Measurements from ENCODE around the gene TMEM229B.

TMEM229B gene

DNA sequence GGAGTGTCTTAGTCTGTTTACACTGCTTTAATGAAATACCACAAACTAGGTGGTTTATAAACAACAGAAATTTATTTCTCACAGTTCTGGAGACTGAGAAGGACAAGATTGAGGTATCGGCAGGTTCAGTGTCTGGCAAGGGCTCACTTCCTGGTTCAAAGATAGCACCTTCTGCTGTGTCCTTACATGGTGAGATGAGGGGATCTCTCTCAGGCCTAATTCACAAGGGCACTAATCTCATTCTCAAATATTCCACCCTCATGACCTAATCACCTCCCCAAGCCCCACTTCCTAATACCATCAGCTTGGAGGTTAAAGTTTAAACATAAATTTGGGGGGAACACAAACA lies 41.5 kb downstream of the TMEM229B start:
- no peak for DNase-seq

DNA sequence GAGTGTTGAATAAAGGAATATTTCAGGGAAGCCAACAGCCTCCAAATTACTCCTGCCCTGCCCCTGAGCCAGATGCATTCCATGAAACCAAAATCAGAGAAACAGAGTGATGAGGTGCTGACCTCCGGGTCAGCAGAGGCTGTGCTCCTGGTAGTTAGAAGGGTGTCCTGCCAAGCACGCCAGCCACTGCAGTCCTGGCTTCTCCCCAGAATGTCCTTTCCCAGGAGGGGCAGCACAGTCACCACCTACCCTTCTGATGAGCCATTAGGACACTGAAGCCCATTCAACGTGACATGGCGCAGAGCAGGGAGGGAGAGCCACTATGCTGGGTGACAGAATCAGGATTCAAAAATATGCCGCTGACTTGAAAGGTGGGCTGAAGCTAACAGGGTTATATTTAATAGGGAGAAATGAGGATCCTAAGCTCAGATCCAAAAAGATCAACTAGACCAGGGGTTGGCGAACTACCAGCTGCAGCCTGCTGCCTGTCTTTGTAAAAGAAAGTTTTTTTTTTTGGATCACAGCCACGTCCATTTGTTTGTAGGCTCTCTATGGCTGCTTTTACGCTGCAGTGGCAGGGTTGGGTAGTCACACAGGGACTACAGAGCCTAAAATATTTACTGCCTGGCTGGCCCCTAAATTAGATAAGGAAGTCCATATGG lies 42.0 kb downstream of the TMEM229B start:
- DNase-seq: no peak

DNA sequence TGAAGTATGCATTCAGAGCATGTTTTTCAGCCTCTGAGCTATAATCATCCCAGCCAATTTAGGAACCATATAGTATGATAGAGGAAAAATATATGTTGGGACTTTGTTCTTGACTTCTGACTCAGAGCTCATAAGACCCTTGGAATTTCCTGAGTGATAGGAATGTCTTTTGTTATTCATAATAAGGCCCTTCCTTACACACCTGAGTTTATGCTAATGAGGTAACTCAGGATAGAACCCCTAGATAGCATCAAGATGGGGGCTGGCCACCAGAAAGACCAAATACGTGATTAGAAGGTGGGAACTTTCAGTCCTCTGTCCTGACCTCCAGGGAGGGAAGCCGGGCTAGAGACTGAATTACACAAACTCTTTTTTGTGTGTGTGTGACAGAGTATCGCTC lies 44.1 kb downstream of the TMEM229B start:
- no peak for DNase-seq

DNA sequence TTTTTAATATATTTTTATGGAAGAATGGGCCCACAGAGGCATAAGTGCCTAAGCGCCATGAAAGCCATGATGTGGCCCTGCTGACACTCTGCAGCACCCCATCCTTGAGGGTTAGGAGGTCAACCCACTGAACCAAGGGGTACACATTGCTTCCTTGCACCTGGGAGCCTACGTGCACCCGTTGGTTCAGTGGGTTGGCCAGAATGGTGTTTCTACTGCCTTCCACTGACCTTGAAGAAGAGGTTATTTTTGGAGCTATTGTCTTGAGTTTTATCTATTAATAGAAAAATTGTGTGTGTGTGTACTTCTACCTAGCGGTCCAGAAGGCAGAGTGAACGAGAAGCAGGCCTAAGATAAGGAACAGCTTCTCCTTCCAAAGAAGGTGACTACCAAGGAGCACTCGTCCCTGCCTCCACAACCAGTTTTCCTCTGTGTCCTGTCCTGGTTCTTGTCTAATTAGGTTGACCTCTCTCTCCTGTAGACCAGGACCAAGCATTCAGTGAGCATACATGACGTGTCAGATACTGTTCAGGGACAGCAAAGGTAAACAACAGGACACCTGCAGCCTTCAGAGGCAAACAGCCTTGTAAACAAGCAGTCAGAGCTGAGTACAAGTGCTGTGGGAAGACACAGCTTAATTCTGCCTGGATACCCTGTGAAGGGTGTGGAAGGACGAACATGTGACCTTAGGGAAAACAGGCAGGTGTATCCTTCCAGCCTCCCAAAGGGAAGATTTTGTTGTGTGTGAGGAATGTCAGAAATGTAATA lies 46.2 kb downstream of the TMEM229B start:
- no peak for DNase-seq

DNA sequence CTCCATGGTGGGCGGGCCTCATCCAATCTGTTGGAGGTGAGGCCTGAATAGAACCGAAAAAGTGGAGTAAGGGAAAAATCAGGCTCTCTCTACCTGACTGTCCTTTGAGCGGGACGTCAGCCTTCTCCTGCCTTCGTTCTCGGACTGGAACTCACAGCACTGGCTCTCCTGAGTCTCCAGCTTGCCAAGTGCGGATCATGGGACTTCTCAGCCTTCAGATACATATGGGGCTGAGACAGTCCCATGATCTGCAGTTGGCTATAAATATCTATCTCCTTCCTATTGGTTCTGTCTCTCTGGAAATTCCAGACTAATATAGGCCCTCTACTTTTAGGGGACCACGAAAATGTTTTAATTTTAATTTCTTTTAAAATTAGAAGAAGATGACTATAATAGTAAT lies 46.8 kb downstream of the TMEM229B start:
- no peak for DNase-seq

DNA sequence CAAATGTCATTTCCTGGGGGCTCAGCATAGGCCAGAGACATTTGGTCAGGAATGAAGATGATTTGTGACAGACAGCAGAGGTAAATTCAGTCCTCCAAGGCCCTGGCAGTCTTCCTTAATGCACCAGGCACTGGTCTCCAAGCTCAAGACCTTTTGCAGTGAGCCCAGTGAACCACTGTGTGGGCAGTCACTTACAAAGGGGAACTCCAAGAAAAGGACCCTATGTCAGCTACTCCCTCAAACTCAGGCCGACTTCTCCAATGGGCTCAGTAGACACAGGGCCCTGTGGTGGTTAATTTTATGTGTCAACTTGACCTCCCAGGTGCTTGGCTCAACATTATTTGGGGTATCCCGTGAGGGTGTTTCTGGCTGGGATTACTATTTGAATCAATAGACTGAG lies 47.3 kb downstream of the TMEM229B start:
- no peak for DNase-seq

DNA sequence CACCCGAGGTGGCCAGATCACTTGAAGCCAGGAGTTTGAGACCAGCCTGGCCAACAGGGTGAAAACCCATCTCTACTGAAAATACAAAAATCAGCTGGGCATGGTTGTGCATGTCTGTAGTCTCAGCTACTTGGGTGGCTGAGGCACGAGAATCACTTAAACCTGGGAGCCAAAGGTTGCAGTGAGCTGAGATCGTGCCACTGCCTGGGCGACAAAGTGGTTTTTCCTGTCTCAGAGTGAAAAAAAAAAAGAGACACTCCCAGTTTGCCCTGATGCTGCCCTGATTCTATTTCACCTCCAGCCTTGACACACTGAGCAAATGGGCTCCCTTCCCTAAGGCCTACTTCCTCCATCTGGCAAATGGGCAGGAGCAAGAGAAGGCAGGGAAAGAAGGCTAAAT lies 48.0 kb downstream of the TMEM229B start:
- DNase-seq: no peak

DNA sequence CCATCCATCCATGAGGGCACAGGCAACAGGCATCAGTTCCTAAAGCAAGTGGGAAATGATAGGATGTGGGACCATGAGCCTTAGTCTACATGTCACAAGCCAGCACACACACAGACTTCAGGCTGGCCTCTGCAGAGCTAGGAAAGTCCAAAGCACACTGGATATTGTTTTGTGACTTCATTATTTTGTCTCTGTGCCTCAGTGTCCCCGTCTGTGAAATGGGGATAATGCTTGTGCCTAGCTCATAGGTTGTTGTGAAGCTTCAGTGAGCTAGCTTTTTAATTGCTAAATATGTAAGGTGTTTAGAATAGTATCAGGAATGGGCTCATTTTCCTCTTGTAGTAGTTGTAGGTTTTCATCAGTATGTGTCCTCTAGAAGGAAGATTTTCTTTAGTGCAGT lies 49.6 kb downstream of the TMEM229B start:
- no peak for DNase-seq

DNA sequence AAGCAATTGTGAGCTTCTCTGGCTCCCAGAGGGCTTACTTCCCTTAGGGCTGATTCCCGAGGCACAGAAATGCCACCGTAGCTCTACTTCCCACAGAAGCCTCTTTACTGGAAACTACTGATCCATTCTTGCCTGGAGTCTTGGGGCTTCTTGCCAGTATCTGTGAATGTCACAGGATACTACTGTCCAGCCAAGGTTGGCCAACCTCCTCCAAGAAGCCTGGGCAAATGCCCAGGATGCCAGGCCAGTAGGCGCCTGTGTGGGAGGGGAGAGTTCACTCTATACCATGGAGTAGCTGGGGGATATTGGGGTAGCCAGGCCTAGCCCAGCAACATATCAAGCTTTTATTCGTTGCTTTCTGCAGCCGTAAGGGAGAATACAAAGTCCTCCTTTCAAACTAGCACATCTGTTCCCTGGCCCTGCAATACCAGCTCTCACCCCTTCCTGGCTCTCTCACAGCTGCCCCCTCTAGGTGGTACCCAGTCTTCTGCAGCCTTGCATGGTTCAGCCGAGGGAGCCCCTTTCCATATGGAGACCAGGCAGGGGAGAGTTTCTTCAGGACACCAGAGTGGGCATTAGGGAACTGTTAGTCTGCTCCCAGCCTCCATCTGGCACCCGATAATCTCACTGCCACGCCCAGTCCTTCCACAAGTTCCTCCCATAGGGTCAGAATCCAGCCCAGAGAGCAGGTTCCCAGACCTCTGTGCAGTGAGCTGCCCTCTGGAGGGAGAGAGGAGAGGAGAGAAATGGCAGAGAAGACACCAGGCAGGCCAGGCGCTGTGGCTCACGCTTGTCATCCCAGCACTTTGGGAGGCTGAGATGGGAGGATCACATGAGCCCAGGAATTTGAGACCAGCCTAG lies 52.3 kb downstream of the TMEM229B start:
- no peak for DNase-seq

DNA sequence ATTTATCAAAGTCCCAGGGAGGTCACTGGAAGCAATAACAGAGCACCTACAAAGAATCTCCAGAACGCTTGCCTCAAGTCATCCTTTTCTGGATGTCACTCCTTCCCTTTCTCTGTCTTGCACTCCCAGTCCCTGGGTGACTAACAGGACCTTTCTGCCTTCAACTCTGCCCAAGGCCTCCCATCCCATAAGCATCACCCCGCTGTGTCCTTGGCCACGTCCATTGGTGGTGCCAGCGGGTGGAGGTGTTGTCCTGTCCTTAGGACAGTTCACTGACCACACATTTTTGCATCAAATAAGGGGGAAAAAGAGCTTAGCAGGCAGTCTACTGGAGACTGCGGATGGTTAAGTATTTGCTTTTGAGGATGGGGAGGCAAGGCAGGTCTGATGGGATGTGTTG lies 52.9 kb downstream of the TMEM229B start:
- no peak for DNase-seq

DNA sequence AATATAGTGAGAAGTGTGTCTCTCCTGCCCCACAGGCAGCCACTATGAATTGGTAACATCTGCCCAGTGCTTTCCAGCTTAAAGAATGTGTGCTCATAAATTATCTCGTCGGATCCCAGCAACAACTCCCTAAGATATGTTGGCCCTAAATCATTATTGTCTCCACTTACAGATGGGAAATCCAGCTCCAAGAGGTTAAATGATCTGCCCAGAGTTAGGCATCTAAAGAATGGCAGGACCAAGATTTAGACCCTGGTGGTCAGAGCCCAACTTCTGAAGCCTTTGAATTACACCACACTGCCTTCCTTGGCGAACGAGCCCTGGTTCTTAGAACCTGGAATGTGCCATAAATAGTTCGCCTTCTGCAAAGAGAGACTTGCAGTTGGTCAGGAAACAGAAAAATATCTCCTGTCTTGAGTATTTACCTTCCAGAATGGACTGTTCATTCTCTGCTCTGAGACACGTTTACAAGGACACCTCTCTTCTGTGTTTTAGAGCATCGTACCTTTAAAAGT lies 56.4 kb downstream of the TMEM229B start:
- no peak for DNase-seq

DNA sequence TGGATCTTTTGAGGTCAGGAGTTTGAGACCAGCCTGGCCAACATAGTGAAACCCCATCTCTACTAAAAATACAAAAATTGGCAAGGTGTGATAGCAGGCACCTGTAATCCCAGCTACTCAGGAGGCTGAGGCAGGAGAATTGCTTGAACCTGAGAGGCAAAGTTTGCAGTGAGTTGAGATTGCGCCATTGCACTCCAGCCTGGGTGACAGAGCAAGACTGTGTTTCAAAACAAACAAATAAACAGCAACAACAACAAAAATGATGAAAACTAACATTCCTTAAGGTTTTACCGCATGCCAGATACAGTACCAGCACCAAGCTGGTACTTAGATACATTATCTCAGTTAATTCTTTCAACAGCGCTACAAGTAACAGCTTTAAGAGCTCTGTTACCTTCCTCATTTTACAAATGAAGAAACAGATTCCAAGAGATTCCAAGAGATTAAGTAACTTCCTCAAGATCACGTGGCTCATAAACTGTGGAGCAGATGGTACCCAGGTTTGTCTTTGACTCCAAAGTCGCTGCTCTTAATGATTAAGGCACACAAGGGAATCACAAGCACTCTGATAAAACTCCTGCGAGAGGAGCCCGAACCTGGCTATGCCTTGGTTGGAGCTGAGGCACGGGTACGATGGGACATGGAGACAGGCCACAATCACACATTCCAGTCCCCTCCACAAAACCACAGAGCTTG lies 58.9 kb downstream of the TMEM229B start:
- DNase-seq: no peak

DNA sequence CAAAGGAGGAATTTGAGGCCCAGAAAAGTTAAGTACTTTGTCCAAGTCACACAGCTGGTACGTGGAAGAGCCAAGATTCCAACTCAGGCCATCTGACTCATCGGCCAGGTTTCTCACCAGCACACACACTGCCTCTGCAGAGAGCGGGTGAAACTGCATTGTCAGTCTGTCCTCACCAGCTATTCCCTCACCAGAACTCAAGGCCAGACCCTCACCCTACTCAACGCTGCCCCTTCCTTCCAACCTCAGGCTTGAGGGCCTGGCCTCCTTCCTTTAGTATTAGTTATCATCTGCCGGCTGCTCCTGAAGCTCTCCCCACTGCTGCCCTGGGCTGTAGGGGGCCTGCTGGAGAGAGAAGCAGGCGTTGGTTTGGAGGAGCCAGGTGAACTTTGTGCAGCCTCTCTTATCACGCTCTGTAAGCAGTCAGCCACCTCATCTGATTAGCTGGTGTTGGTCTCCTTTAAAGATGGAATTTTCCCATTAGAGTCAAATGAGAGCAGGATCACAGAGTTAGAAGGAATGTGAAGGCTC lies 60.0 kb downstream of the TMEM229B start:
- no peak for DNase-seq

DNA sequence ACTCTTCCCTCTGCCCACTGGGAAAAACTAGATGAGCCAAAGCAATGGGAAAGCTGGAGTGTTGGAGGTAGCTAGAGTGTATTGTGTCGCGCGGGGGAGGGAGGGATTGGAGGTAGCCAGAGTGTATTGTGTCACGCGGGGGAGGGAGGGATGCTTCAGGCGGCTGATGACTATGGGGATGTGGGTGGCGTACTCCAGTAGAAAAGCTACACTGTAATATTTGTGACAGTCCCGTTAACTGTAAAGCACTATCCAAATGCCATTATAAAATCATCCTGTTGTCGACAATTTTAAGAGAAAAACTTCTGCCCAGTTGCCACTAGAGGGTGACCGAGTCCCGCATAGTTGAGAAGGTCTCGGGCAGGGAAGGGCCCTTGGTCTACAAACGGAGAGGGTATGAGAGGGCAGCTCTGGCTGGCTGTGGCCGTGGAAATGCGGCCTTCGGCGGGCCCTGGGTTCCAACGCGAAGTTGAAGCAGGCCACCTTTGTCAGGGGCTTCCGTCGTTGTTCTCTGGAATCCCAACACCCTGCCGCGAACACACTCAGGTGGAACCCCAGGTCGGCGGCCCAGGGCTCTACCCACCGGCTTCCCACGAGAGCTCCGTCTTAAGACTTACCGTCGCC lies 61.4 kb downstream of the TMEM229B start:
- DNase-seq: peak; percentile 56

DNA sequence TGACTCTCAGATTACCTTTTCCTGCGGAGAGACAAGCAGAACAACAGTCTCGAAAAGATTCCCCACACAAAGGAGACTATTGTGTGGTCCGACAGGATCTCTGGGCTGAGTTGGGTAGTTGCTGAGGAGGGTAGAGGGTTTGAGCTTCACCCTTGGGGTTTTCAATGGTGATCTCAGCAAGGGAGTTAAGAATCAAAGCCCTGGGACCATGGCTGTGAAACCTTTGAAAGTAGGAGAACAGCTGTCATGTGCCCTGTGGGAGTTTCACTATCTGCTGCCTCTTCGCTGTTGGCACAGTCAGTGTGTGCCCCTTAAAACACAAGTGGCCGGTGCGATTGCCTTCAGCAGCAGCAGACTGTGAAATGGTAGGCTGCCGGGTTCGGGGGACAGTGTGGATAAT lies 62.4 kb downstream of the TMEM229B start:
- DNase-seq: no peak

DNA sequence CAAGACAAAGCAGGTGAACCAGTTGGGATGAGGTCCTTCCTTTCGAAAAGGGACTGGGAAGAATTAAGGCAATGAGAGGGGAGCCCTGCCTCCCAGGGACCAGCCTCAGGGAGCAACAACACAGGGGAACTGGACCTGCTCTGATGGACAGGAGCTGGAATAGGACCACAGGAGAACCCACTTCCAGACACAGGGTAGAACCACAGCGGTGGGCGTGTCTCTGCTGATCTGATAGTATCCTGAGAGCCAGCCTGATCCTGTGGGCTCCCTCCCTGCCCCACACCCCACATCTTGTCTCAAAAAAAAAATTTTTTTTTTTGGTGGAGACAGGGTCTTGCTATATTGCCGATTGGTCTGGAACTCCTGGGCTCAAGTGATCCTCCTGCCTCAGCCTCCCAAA lies 62.9 kb downstream of the TMEM229B start:
- no peak for DNase-seq

DNA sequence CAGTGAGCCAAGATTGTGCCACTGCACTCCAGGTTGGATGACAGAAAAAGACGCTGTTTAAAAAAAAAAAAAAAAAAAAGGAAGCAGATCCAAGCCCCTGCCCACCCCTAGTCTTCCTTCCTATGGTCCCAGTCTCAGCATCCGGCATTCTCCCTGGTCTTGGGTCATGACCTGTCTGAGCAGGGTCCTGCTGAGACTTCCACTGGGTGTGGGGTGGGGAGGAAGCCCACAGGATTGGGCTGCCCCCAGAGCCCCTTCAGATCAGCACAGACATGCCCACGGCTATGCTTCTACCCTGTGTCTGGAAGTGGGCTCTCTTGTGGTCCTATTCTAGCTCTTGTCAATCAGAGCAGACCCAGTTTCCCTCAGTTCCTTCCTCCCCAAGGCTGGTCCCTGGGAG lies 64.0 kb downstream of the TMEM229B start:
- DNase-seq: no peak

DNA sequence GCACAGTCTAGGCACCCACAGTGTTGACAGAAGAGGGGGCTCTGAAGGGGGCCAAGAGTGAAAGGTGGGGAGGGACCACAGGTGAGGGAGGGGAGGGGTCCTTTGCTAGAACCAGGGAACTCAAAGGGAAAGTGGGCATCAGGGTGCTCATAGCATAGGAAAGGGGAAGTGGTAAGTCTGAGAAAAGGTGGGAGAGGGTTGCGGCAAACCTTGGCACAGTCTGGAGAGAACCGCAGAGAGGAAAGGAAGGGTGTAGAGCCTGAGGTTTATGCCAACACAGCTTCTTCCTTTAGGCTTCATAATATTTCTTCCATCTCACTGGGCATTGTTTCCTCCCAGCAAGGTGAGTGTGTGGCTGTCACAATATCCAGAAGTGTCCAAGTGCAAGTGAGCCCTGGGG lies 65.1 kb downstream of the TMEM229B start:
- no peak for DNase-seq

DNA sequence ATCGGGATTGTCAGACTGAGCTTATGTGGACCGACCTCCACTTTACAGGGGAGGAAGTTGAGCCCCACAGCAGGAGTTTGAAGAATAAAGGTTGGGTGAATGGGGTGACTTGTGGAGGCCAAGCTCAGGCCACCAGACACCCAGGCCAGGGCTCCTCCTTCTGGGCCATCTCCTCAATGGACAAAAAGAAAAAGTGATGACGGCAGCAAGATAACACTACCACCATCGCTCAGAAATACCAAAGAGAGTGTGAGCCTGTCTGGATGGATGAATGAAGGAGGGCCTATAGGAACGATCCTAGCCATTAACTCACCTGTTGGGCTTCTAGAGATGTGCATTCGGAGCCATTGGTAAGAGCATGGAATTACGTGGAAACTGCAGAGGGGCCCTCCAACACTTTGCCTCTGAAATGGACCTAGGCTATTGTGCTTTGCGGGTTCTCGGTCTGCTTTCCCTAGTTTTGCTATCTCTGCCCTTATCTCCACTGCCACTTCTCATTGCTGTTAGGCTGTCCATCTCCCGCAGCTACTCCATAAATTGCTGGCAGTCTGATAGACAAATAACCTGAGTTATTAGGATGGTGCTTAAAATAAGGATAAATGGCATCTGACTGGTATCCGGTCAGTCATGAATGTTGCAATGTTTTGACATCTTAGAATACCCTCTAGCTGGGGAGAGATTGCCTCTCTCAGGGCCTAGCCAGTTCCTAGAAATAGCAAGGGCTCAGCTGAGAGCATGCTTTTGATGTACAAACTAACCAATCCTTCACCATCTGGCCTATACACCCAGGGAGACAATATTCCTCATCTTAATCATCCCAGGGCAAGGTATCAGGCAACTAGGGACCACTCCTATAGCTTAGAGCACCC lies 66.9 kb downstream of the TMEM229B start:
- no peak for DNase-seq
